A549 (cell line): Measurements from ENCODE around the gene USP25.

Source experiments
- FOSL2 ChIP-seq, 2 experiments: fragments of 450-650 bp in 1 of 2; fragments of >200 bp in 1 of 2; sonication (Bioruptor Twin) in 1 of 2; formaldehyde crosslinking; IDR thresholded peaks; 2 replicates each; pipeline versions ENCODE4 v1.5.0 to v1.6.1; 2016 to 2020; ENCODE audit warnings: mild to moderate bottlenecking in 1 of 2, moderate library complexity in 1 of 2
- POLR2A ChIP-seq: IDR thresholded peaks from 2 replicates; pipeline ENCODE4 v1.6.1; 2012; ENCODE audit warnings: mild to moderate bottlenecking, low read length
- RAD21 ChIP-seq, 2 experiments: fragments of >200 bp in 1 of 2; sonication (Bioruptor Twin) in 1 of 2; formaldehyde crosslinking in 1 of 2; IDR thresholded peaks in 1 of 2; conservative IDR thresholded peaks in 1 of 2; 2 replicates in 1 of 2; 3 replicates in 1 of 2; pipeline ENCODE4 v1.6.1; 2012 to 2018; ENCODE audit warnings: inconsistent platforms in 1 of 2
- RFX5 ChIP-seq: fragments of 450-650 bp; IDR thresholded peaks from 2 replicates; pipeline ENCODE4 v1.7.1; 2014; ENCODE audit warnings: antibody characterized with exemption, mild to moderate bottlenecking, moderate library complexity
- USF2 ChIP-seq: fragments of 450-650 bp; IDR thresholded peaks from 2 replicates; pipeline ENCODE4 v1.6.1; 2014; ENCODE audit warnings: antibody characterized with exemption
- TF ChIP-seq, protein P1 (sequence below): fragments of >200 bp; sonication (Bioruptor Twin); formaldehyde crosslinking; IDR thresholded peaks from 3 replicates; pipeline ENCODE4 v1.5.1; 2016
- TF ChIP-seq, protein P2 (sequence below): IDR thresholded peaks from 2 replicates; pipeline ENCODE4 v1.6.1; 2012
- TF ChIP-seq, protein P3 (sequence below): IDR thresholded peaks from 2 replicates; pipeline ENCODE4 v1.6.1; 2012
- TF ChIP-seq, protein P4 (sequence below): fragments of 150-350 bp; IDR thresholded peaks from 2 replicates; pipeline ENCODE4 v1.6.1; 2014; ENCODE audit warnings: low read depth, mild to moderate bottlenecking, low read length

DNA sequence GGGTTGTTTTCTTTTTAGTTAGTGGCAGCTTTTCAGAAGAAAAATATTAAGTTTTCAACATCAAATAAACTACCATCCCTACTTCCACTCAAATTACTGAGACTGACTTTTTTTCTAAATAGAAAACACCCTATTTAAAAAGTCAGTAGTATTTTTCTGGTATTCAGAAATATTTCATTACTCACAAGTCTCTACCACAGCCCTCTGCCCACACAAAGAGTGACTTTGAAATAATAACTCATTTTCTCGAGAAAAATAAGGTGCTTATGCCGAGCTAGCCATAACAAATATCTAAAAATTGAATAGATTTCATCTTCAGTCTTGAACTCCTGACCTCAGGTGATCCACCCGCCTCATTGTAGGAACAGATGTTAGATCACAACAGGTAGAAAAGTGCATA lies 41.8 kb upstream of the USP25 start:
- TF ChIP-seq, protein P1, sequence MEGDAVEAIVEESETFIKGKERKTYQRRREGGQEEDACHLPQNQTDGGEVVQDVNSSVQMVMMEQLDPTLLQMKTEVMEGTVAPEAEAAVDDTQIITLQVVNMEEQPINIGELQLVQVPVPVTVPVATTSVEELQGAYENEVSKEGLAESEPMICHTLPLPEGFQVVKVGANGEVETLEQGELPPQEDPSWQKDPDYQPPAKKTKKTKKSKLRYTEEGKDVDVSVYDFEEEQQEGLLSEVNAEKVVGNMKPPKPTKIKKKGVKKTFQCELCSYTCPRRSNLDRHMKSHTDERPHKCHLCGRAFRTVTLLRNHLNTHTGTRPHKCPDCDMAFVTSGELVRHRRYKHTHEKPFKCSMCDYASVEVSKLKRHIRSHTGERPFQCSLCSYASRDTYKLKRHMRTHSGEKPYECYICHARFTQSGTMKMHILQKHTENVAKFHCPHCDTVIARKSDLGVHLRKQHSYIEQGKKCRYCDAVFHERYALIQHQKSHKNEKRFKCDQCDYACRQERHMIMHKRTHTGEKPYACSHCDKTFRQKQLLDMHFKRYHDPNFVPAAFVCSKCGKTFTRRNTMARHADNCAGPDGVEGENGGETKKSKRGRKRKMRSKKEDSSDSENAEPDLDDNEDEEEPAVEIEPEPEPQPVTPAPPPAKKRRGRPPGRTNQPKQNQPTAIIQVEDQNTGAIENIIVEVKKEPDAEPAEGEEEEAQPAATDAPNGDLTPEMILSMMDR: no peak
- TF ChIP-seq USF2 (no peak), RFX5 (no peak), FOSL2 (IDR thresholded peaks at IDR 0.05) (no peak), FOSL2 (CRISPR knock-in tag; IDR thresholded peaks at IDR 0.05) (no peak), RAD21 (conservative IDR thresholded peaks at IDR 0.05 in 1 of 2, IDR thresholded peaks at IDR 0.05 in 1 of 2) (no peak), POLR2A (no peak)
- TF ChIP-seq, protein P2, sequence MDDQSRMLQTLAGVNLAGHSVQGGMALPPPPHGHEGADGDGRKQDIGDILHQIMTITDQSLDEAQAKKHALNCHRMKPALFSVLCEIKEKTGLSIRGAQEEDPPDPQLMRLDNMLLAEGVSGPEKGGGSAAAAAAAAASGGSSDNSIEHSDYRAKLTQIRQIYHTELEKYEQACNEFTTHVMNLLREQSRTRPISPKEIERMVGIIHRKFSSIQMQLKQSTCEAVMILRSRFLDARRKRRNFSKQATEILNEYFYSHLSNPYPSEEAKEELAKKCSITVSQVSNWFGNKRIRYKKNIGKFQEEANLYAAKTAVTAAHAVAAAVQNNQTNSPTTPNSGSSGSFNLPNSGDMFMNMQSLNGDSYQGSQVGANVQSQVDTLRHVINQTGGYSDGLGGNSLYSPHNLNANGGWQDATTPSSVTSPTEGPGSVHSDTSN: no peak
- TF ChIP-seq, protein P3, sequence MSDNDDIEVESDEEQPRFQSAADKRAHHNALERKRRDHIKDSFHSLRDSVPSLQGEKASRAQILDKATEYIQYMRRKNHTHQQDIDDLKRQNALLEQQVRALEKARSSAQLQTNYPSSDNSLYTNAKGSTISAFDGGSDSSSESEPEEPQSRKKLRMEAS: no peak
- TF ChIP-seq, protein P4, sequence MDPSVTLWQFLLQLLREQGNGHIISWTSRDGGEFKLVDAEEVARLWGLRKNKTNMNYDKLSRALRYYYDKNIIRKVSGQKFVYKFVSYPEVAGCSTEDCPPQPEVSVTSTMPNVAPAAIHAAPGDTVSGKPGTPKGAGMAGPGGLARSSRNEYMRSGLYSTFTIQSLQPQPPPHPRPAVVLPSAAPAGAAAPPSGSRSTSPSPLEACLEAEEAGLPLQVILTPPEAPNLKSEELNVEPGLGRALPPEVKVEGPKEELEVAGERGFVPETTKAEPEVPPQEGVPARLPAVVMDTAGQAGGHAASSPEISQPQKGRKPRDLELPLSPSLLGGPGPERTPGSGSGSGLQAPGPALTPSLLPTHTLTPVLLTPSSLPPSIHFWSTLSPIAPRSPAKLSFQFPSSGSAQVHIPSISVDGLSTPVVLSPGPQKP: no peak
